Brain pericyte (primary cell): ENCODE results near the gene NR1I3.

Source experiments
- DNase-seq: peaks from one replicate; pipeline ENCODE4 v3.0.0-alpha.2; 2012; ENCODE audit warnings: low read depth, low spot score

NR1I3 gene

GRCh38 chr1:161218301-161219077 is 19.5 kb downstream of the NR1I3 start:
- DNase-seq: no peak

GRCh38 chr1:161217831-161218230 is 20.2 kb downstream of the NR1I3 start:
- DNase-seq: no peak

GRCh38 chr1:161216945-161217712 is 20.9 kb downstream of the NR1I3 start:
- no peak for DNase-seq

GRCh38 chr1:161215076-161215475 is 22.9 kb downstream of the NR1I3 start, which contains the start of gene FCER1G:
Gene FCER1G (plus strand): TSS chr1:161215295. CDS start chr1:161215322, 27 bp downstream.
- DNase-seq: no peak

GRCh38 chr1:161214369-161214768 is 23.6 kb downstream of the NR1I3 start:
- DNase-seq: no peak

GRCh38 chr1:161209790-161210409 is 28.1 kb downstream of the NR1I3 start:
- DNase-seq: no peak

GRCh38 chr1:161207173-161207572 is 30.8 kb downstream of the NR1I3 start:
- DNase-seq: no peak

- DNase-seq: no peak
These were observed 31.4 kb downstream of the NR1I3 start for GRCh38 chr1:161206411-161207140.

- peak; percentile 93 for DNase-seq
These were observed 35.9 kb downstream of the NR1I3 start, which contains the start of gene NDUFS2 for GRCh38 chr1:161201836-161202712. Gene NDUFS2 (plus strand): TSS chr1:161202367. CDS start chr1:161202386, 19 bp downstream.

- no peak for DNase-seq
These were observed 36.8 kb downstream of the NR1I3 start for GRCh38 chr1:161200992-161201835.

- DNase-seq: no peak
These were observed 37.5 kb downstream of the NR1I3 start for GRCh38 chr1:161200421-161200991.

- no peak for DNase-seq
These were observed 38.4 kb downstream of the NR1I3 start for GRCh38 chr1:161199506-161200139.

- no peak for DNase-seq
These were observed 39.0 kb downstream of the NR1I3 start, which contains the start of gene ADAMTS4 for GRCh38 chr1:161198897-161199431. Gene ADAMTS4 (minus strand): TSS chr1:161199054. CDS start chr1:161198627, 427 bp downstream.

- DNase-seq: no peak
These were observed 39.7 kb downstream of the NR1I3 start for GRCh38 chr1:161198194-161198896.

- DNase-seq: no peak
These were observed 40.3 kb downstream of the NR1I3 start for GRCh38 chr1:161197560-161198193.

- DNase-seq: peak; percentile 61
These were observed 41.2 kb downstream of the NR1I3 start for GRCh38 chr1:161196521-161197451.
